SU-DHL-6 (cell line): Measurements from ENCODE around the gene SMC6.

Experiments used
- H2AFZ ChIP-seq: fragments of 200-600 bp; sonication (generic); 2 replicates; pipeline ENCODE4 v1.6.1; 2014; ENCODE audit warnings: low read depth, mild to moderate bottlenecking, moderate library complexity, mixed read lengths, antibody characterized with exemption, low read length; ENCODE audit not compliant: severe bottlenecking
- H3F3A ChIP-seq: fragments of 200-600 bp; shearing (Covaris generic); 2 replicates; pipeline ENCODE4 v1.6.0; 2016; ENCODE audit warnings: antibody characterized with exemption, mild to moderate bottlenecking; ENCODE audit not compliant: insufficient read depth
- H3K27ac ChIP-seq: fragments of 200-600 bp; sonication (generic); 2 replicates; pipeline ENCODE4 v1.5.1; 2016; ENCODE audit warnings: low read depth, mild to moderate bottlenecking, low read length, moderate library complexity, mixed read lengths
- H3K27me3 ChIP-seq: fragments of 200-600 bp; sonication (generic), shearing (Covaris generic); 2 replicates; pipeline ENCODE4 v1.6.0; 2014; ENCODE audit warnings: mild to moderate bottlenecking, low read length
- H3K36me3 ChIP-seq: fragments of 200-600 bp; sonication (generic); 2 replicates; pipeline ENCODE4 v1.6.1; 2014; ENCODE audit warnings: mild to moderate bottlenecking, low read length, mixed read lengths
- H3K4me2 ChIP-seq: fragments of 300-600, 200-600 bp; shearing (Covaris generic), sonication (generic); 2 replicates; pipeline ENCODE4 v1.6.0; 2014; ENCODE audit warnings: low read length, low read depth, mild to moderate bottlenecking; ENCODE audit not compliant: poor library complexity, severe bottlenecking
- H3K4me3 ChIP-seq: fragments of 200-600 bp; sonication (generic); 2 replicates; pipeline ENCODE4 v1.5.1; 2014; ENCODE audit warnings: antibody characterized with exemption, low read length, mild to moderate bottlenecking, mixed read lengths; ENCODE audit not compliant: insufficient read depth, poor library complexity, severe bottlenecking
- H3K79me2 ChIP-seq: fragments of 200-600 bp; sonication (generic); 2 replicates; pipeline ENCODE4 v1.6.1; 2014; ENCODE audit warnings: mild to moderate bottlenecking, low read length, moderate library complexity; ENCODE audit not compliant: insufficient read depth
- H3K9ac ChIP-seq: fragments of 200-600 bp; sonication (generic); 2 replicates; pipeline ENCODE4 v1.7.0; 2014; ENCODE audit warnings: mild to moderate bottlenecking, low read length
- H3K9me2 ChIP-seq: fragments of 200-600 bp; sonication (generic); replicated peaks from 2 replicates; pipeline ENCODE4 v1.6.1; 2014; ENCODE audit warnings: low read length; ENCODE audit not compliant: insufficient read depth
- H3K9me3 ChIP-seq: fragments of 200-600 bp; sonication (generic); 2 replicates; pipeline ENCODE4 v1.6.1; 2014; ENCODE audit warnings: low read length, mixed read lengths; ENCODE audit not compliant: insufficient read depth
- H4K20me1 ChIP-seq: fragments of 200-600 bp; sonication (generic); 2 replicates; pipeline ENCODE4 v1.6.1; 2014; ENCODE audit warnings: low read depth, mild to moderate bottlenecking, antibody characterized with exemption, low read length, moderate library complexity, mixed read lengths
- CTCF ChIP-seq: fragments of 200-600 bp; sonication (generic); IDR thresholded peaks from one replicate; pipeline ENCODE4 v1.5.1; 2017; ENCODE audit warnings: antibody characterized with exemption, mild to moderate bottlenecking, low read length, moderate library complexity; ENCODE audit not compliant: insufficient read depth, poor library complexity, severe bottlenecking
- EZH2phosphoT487 ChIP-seq: fragments of 200-600 bp; sonication (generic), shearing (Covaris generic); conservative IDR thresholded peaks from 2 replicates; pipeline ENCODE4 v1.6.1; 2018; ENCODE audit warnings: mild to moderate bottlenecking, antibody characterized with exemption, low read length, moderate library complexity, mixed read lengths

SMC6 gene

DNA sequence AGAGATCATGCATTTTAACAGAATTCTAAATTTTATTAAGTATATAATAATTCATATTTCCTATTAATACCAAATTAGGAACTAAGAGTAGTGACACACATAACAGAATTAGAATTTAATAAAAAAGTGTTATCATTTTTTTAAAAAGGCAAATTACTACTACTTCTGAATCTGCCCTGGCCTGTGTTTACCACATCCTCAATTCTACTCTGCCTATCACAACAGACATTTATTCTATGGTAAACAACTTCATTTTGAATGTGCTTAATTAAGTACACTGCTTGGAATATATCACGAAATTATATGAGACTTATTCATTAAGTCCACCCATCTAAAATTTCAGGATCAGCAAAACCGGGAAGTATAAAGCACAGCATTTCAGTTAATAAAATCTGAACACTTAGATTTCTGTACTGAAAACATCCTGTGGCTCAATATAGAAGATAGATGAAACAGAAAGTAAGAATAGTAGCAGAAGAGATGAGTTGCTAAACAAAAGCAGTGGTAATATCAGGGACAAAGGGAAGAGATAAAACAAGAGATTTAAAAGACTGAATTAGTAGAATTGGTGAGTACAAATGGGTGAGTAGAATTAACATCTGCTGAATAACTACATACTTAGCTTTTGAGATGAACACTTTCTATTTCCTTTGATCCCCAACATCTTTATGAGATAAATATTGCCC, 3.7 kb downstream of the SMC6 start:
- TF ChIP-seq EZH2phosphoT487 (no peak), CTCF (no peak)
- Histone ChIP-seq H3K36me3 (peaks cover 13% of the 10 kb centered on the region; the same call in 1 of the 2 replicates), H4K20me1 (peaks cover 2% of the 10 kb centered on the region; the same call in 1 of the 2 replicates), H3K27ac (peak overlapping the region; percentile 30), H3K9ac (peak overlapping the region; percentile 15), H2AFZ (no peak overlapping the region), H3K4me2 (peak overlapping the region; percentile 99), H3K4me3 (peak overlapping the region; percentile 9), H3K79me2 (peaks cover 84% of the 10 kb centered on the region), H3F3A (peaks cover 26% of the 10 kb centered on the region), H3K9me2 (no peaks in the 10 kb centered on the region), H3K9me3 (no peaks in the 10 kb centered on the region), H3K27me3 (no peaks in the 10 kb centered on the region)

DNA sequence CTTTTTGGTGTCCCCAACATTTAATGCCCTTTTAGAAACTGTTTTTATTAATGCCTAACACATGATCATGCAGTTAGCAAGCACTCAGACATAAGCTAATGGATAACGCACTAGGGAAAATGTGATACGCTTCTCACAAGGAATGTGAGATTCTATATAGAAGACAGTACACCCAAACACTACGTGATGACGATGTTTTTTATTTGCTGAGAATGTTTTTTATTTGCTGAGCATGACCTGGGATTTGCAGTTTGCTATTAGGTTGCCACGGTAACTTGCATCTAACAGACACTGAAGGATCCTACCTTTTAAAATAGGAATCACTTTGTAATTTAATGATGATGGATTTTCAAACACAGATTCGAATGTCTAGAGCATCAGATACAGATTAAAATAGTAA, 4.9 kb downstream of the SMC6 start:
- Histone ChIP-seq H3K9ac (no peak overlapping the region), H3K27ac (no peak overlapping the region), H3K27me3 (no peaks in the 10 kb centered on the region), H3K9me2 (no peaks in the 10 kb centered on the region), H3K79me2 (peaks cover 75% of the 10 kb centered on the region), H2AFZ (no peak overlapping the region), H3K4me2 (no peak overlapping the region), H3F3A (peaks cover 26% of the 10 kb centered on the region), H4K20me1 (no peaks in the 10 kb centered on the region), H3K9me3 (no peaks in the 10 kb centered on the region), H3K36me3 (peaks cover 22% of the 10 kb centered on the region; the same call in 1 of the 2 replicates), H3K4me3 (no peak overlapping the region)
- TF ChIP-seq EZH2phosphoT487 (no peak), CTCF (no peak)

GRCh38 chr2:17747684-17748452, 5.7 kb downstream of the SMC6 start:
- no peak overlapping the region for H3K4me3 ChIP-seq
- H3K9ac ChIP-seq, result no peak overlapping the region
- no peaks in the 10 kb centered on the region for H4K20me1 ChIP-seq
- peaks cover 27% of the 10 kb centered on the region for H3F3A ChIP-seq
- H3K27me3 ChIP-seq, result no peaks in the 10 kb centered on the region
- H3K4me2 ChIP-seq, result no peak overlapping the region
- TF ChIP-seq CTCF (no peak), EZH2phosphoT487 (no peak)
- H3K36me3 ChIP-seq, result peaks cover 28% of the 10 kb centered on the region; the same call in 1 of the 2 replicates
- no peak overlapping the region for H3K27ac ChIP-seq
- no peak overlapping the region for H2AFZ ChIP-seq
- no peaks in the 10 kb centered on the region for H3K9me3 ChIP-seq
- peaks cover 69% of the 10 kb centered on the region for H3K79me2 ChIP-seq
- H3K9me2 ChIP-seq, result no peaks in the 10 kb centered on the region
